B cell (primary cell): ENCODE measurements around the gene CPLX3. TPM values are rescaled to one million over a fixed set of nuclear protein-coding genes. Genes with fewer than 3 reads are reported as not detected.

Experiments
- ATAC-seq: fragments of 200-7000 bp; cut with Tn5 transposase; one replicate; pipeline ENCODE4 v1.10.0; 2021; ENCODE audit warnings: low read depth, mild to moderate bottlenecking, moderate number of reproducible peaks, moderate library complexity
- CTCF ChIA-PET: fragments of 350-600 bp; sonication (Branson Sonifier 250); formaldehyde crosslinking; loops from one replicate; lab custom pipeline; 2021; ENCODE audit warnings: antibody characterized with exemption, inconsistent platforms; lab: Charles Lee
- POLR2A ChIA-PET: fragments of 350-600 bp; sonication (Branson Sonifier 250); formaldehyde crosslinking; loops from one replicate; lab custom pipeline; 2021; ENCODE audit warnings: antibody characterized with exemption; lab: Charles Lee
- DNase-seq: peaks from one replicate; pipeline ENCODE4 v3.0.0; 2013
- H2AFZ ChIP-seq: 2 replicates; pipeline ENCODE4 v1.6.1; 2012; ENCODE audit warnings: mild to moderate bottlenecking, low read depth, low read length; ENCODE audit not compliant: insufficient read depth, poor library complexity, severe bottlenecking
- H3K27ac ChIP-seq, 2 donors: 1 replicate in 1 of 2; 2 replicates in 1 of 2; pipeline ENCODE4 v1.5.1; 2012 to 2013; ENCODE audit warnings: low read length in 2 of 2, mild to moderate bottlenecking in 2 of 2, moderate library complexity in 1 of 2
- H3K27me3 ChIP-seq, 4 experiments: fragments of 200-600 bp in 1 of 4; sonication (generic) in 1 of 4; replicated peaks in 1 of 4; 1 replicate in 2 of 4; 2 replicates in 2 of 4; pipeline versions ENCODE4 v1.6.1 to v1.7.0; 2013 to 2016; ENCODE audit warnings: low read length in 3 of 4, mild to moderate bottlenecking in 2 of 4, mixed read lengths in 1 of 4, moderate library complexity in 1 of 4; ENCODE audit not compliant: insufficient read depth in 4 of 4, control insufficient read depth in 3 of 4; ENCODE audit errors: control extremely low read depth in 1 of 4
- H3K36me3 ChIP-seq, 2 experiments: replicated peaks in 1 of 2; 1 replicate in 1 of 2; 2 replicates in 1 of 2; pipeline versions ENCODE4 v1.6.1 to v1.7.1; 2013; ENCODE audit warnings: low read length in 1 of 2; ENCODE audit not compliant: insufficient read depth in 2 of 2, control insufficient read depth in 1 of 2; ENCODE audit errors: control extremely low read depth in 1 of 2, extremely low read depth in 1 of 2
- H3K4me1 ChIP-seq, 2 donors: fragments of 200-600 bp in 1 of 2; sonication (generic) in 1 of 2; 1 replicate in 1 of 2; 2 replicates in 1 of 2; pipeline versions ENCODE4 v1.5.1 to v1.6.1; 2013 to 2017; ENCODE audit warnings: low read length in 2 of 2; ENCODE audit not compliant: control insufficient read depth in 2 of 2, insufficient read depth in 2 of 2
- H3K4me2 ChIP-seq: replicated peaks from 2 replicates; pipeline ENCODE3; 2012; ENCODE audit warnings: mild to moderate bottlenecking, low read depth, low read length; ENCODE audit not compliant: poor library complexity, severe bottlenecking
- H3K4me3 ChIP-seq, 5 experiments: fragments of 200-600 bp in 1 of 5; sonication (generic) in 1 of 5; 1 replicate in 3 of 5; 2 replicates in 2 of 5; pipeline versions ENCODE4 v1.5.1 to v1.7.0; 2011 to 2016; ENCODE audit warnings: low read length in 4 of 5, mild to moderate bottlenecking in 4 of 5, low read depth in 2 of 5, control low read depth in 1 of 5, moderate library complexity in 1 of 5; ENCODE audit not compliant: insufficient read depth in 1 of 5; ENCODE audit errors: control extremely low read depth in 1 of 5, extremely low read depth in 1 of 5
- H3K79me2 ChIP-seq: fragments of 200-600 bp; sonication (generic); one replicate; pipeline ENCODE4 v1.6.0; 2016; ENCODE audit warnings: low read length; ENCODE audit not compliant: control insufficient read depth, insufficient read depth
- H3K9ac ChIP-seq: fragments of 200-600 bp; sonication (generic); 2 replicates; pipeline ENCODE4 v1.6.1; 2017; ENCODE audit warnings: mild to moderate bottlenecking, low read length, moderate library complexity
- H3K9me3 ChIP-seq, 3 donors: one replicate each; pipeline versions ENCODE4 v1.6.1 to v1.7.1; 2013; ENCODE audit warnings: low read length in 2 of 3; ENCODE audit not compliant: control insufficient read depth in 2 of 3, insufficient read depth in 1 of 3; ENCODE audit errors: control extremely low read depth in 1 of 3
- H4K20me1 ChIP-seq: 2 replicates; pipeline ENCODE4 v1.6.0; 2012; ENCODE audit warnings: mild to moderate bottlenecking, low read length; ENCODE audit not compliant: insufficient read depth, control insufficient read depth, poor library complexity, severe bottlenecking
- H3K27ac Mint-ChIP-seq: one replicate; pipeline ENCODE4 v1.8.0; 2021; ENCODE audit warnings: mixed read lengths
- H3K27me3 Mint-ChIP-seq: one replicate; pipeline ENCODE4 v1.8.0; 2021; ENCODE audit warnings: mixed read lengths
- H3K4me1 Mint-ChIP-seq: one replicate; pipeline ENCODE4 v1.8.0; 2021; ENCODE audit warnings: mixed read lengths
- H3K4me3 Mint-ChIP-seq: one replicate; pipeline ENCODE4 v1.8.0; 2021; ENCODE audit warnings: mixed read lengths
- H3K9me3 Mint-ChIP-seq: one replicate; pipeline ENCODE4 v1.8.0; 2022; ENCODE audit warnings: mixed read lengths; ENCODE audit not compliant: insufficient read depth
- EZH2 ChIP-seq: IDR thresholded peaks from 2 replicates; pipeline ENCODE4 v1.6.1; 2012; ENCODE audit warnings: borderline replicate concordance, low read depth, mild to moderate bottlenecking, moderate library complexity, low read length; ENCODE audit not compliant: insufficient read depth, poor library complexity, severe bottlenecking
- WGBS: methylation state at CpG from one replicate; pipeline ENCODE4 v1.1.5; 2013; ENCODE audit warnings: missing lambda C conversion rate; ENCODE audit not compliant: insufficient coverage; 5-methylcytosine and 5-hydroxymethylcytosine counted together
- intact Hi-C: fragments of 100-400 bp; cut with micrococcal nuclease; formaldehyde crosslinking; loops from one replicate; pipeline ENCODE4 v1.10.0; 2022
- polyA minus RNA-seq: library from RNA; depleted of rRNA, polyadenylated mRNA; stranded (reverse); fragments of >200 nt; gene quantifications from 2 replicates; pipeline ENCODE4 v1.2.3, GENCODE V29; 2012
- polyA plus RNA-seq: library from polyadenylated mRNA; depleted of rRNA; stranded (reverse); fragments of >200 nt; gene quantifications from 2 replicates; pipeline ENCODE4 v1.2.3, GENCODE V29; 2012
- total RNA-seq, 2 donors: library from RNA; stranded (reverse); fragments of 120-200 nt in 1 of 2; gene quantifications; 1 replicate in 1 of 2; 2 replicates in 1 of 2; pipeline versions ENCODE4 v1.2.3 to v1.2.4, GENCODE V29; 2013 to 2022
- TF ChIP-seq, protein P1 (sequence below): fragments of 200-600 bp; IDR thresholded peaks from one replicate; pipeline ENCODE4 v1.8.0; 2022; ENCODE audit warnings: antibody characterized with exemption, mild to moderate bottlenecking

Gene CPLX3, protein sequence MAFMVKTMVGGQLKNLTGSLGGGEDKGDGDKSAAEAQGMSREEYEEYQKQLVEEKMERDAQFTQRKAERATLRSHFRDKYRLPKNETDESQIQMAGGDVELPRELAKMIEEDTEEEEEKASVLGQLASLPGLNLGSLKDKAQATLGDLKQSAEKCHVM
- 0.17 TPM in 1 of 2 replicates, not detected in the other for total RNA-seq
- 0.07 TPM for total RNA-seq (2013)
- 0.60 and 0.91 TPM in 2 replicates for polyA plus RNA-seq
- polyA minus RNA-seq: not detected in 2 replicates

DNA sequence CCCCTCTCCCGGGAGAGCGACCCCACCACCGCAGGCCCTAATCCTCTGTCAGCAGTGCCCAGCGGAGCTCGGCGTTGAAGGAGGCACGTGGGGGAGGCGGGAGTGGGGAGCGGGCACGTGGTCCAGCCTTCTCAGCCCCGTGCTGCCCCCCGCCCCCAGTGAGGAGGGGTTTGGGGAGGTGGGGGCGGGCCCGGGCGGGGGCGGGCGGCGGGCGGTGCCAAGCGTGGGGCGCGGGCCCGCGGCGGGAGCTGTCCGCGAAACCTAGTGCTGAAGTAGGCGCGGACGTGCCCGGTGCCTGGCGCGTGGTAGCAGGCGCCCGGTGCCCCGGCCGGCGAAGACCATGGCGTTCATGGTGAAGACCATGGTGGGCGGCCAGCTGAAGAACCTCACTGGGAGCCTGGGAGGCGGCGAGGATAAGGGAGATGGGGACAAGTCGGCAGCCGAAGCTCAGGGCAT, at the start of gene CPLX3:
Gene CPLX3 (plus strand): TSS at position 264 of the 456 bp plus-strand sequence. CDS start 77 bp downstream, at position 341.
- no peak within 1 kb of the TSS for H3K27ac ChIP-seq
- H3K9me3 ChIP-seq: peaks cover 0 to 22% (median 0%) of the 10 kb centered on the region in 3 donors
- peaks cover 4% of the 10 kb centered on the region for H3K79me2 ChIP-seq
- intact Hi-C loops: no loop called here
- Mint-ChIP-seq H3K4me3 (no peak within 1 kb of the TSS), H3K9me3 (no peaks in the 10 kb centered on the region), H3K27ac (no peak within 1 kb of the TSS), H3K4me1 (peaks cover 12% of the 10 kb centered on the region), H3K27me3 (peaks cover 31% of the 10 kb centered on the region)
- no peaks in the 10 kb centered on the region for H3K36me3 ChIP-seq
- no peak within 1 kb of the TSS for H2AFZ ChIP-seq
- peaks cover 11 to 12% of the 10 kb centered on the region in 2 donors for H3K4me1 ChIP-seq
- no peak within 1 kb of the TSS for H3K4me2 ChIP-seq
- ChIA-PET CTCF (interaction anchor here (0.7 to 2.5 kb wide), 6 partner anchors 10 to 193 kb away, joined by 3 to 9 read pairs (median 4); no protein-coding TSS in a partner anchor), POLR2A (interaction anchor here (0.6 kb wide), 1 partner anchor 13 kb away, joined by 6 read pairs; no protein-coding TSS in a partner anchor)
- no peak within 1 kb of the TSS for H3K4me3 ChIP-seq
- TF ChIP-seq EZH2: no peak
- TF ChIP-seq, protein P1, sequence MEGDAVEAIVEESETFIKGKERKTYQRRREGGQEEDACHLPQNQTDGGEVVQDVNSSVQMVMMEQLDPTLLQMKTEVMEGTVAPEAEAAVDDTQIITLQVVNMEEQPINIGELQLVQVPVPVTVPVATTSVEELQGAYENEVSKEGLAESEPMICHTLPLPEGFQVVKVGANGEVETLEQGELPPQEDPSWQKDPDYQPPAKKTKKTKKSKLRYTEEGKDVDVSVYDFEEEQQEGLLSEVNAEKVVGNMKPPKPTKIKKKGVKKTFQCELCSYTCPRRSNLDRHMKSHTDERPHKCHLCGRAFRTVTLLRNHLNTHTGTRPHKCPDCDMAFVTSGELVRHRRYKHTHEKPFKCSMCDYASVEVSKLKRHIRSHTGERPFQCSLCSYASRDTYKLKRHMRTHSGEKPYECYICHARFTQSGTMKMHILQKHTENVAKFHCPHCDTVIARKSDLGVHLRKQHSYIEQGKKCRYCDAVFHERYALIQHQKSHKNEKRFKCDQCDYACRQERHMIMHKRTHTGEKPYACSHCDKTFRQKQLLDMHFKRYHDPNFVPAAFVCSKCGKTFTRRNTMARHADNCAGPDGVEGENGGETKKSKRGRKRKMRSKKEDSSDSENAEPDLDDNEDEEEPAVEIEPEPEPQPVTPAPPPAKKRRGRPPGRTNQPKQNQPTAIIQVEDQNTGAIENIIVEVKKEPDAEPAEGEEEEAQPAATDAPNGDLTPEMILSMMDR: no peak
- peaks cover 0 to 45% (median 17%) of the 10 kb centered on the region in 4 experiments for H3K27me3 ChIP-seq
- ATAC-seq: peak; percentile 54
- no peak within 1 kb of the TSS for H3K9ac ChIP-seq
- H4K20me1 ChIP-seq: peaks cover 4% of the 10 kb centered on the region
- peak; percentile 60 for DNase-seq
- 12% methylated on average over 27 of the region's 44 CpGs for WGBS
